Peyer's patch (tissue), 4 donors: Measurements from ENCODE around the gene PPP4R3A. TPM values are rescaled to one million over a fixed set of nuclear protein-coding genes. Genes with fewer than 3 reads are reported as not detected.

Experiments used
- DNase-seq, 3 donors: peaks; one replicate each; pipeline ENCODE4 v3.0.0-alpha.2; 2017 to 2019
- H3K27ac ChIP-seq, 4 donors: fragments of 200-600 bp; sonication (generic); one replicate each; pipeline ENCODE4 v1.5.1; 2016 to 2019
- H3K27me3 ChIP-seq, 2 donors: fragments of 200-600 bp; sonication (generic); one replicate each; pipeline ENCODE4 v1.5.1; 2019
- H3K36me3 ChIP-seq, 3 donors: fragments of 200-600 bp; sonication (generic); one replicate each; pipeline ENCODE4 v1.5.1; 2016 to 2019
- H3K4me1 ChIP-seq, 4 donors: fragments of 200-600 bp; sonication (generic); one replicate each; pipeline ENCODE4 v1.5.1; 2016 to 2019
- H3K4me3 ChIP-seq, 4 donors: fragments of 200-600 bp; sonication (generic); 1 replicate in 3 of 4; 2 replicates in 1 of 4; pipeline ENCODE4 v1.5.1; 2016 to 2019; ENCODE audit warnings: mild to moderate bottlenecking in 1 of 4
- H3K9me3 ChIP-seq, 4 donors: fragments of 200-600 bp; sonication (generic); one replicate each; pipeline ENCODE4 v1.5.1; 2016 to 2019; ENCODE audit warnings: mild to moderate bottlenecking in 1 of 4
- CTCF ChIP-seq, 6 experiments: fragments of 450-650 bp in 4 of 6; fragments of 200-600 bp in 2 of 6; sonication (generic) in 1 of 6; IDR thresholded peaks; one replicate each; pipeline ENCODE4 v1.5.1; 2017 to 2019; ENCODE audit warnings: antibody characterized with exemption in 6 of 6, mild to moderate bottlenecking in 3 of 6, moderate library complexity in 1 of 6
- POLR2A ChIP-seq, 2 donors: fragments of 450-650 bp; IDR thresholded peaks; one replicate each; pipeline ENCODE4 v1.5.1; 2017; ENCODE audit warnings: antibody characterized with exemption in 2 of 2, mild to moderate bottlenecking in 2 of 2, moderate library complexity in 2 of 2
- total RNA-seq, 4 donors: library from RNA; depleted of rRNA; stranded (reverse); fragments of >200 nt; gene quantifications; one replicate each; pipeline ENCODE4 v1.1.0, GENCODE V29; 2016

Gene PPP4R3A
- total RNA-seq: 100 to 1,000 TPM; 103 to 194 (median 116) TPM

GRCh38 chr14:91510171-91511042 lies at the start of gene PPP4R3A:
Gene PPP4R3A (minus strand): TSS chr14:91510310. CDS start chr14:91509647, 663 bp downstream.
- Histone ChIP-seq H3K27me3 (no peaks in the 10 kb centered on the region), H3K9me3 (no peaks in the 10 kb centered on the region), H3K27ac (peak within 1 kb of the TSS; percentile 96 to 100 (median 98)), H3K36me3 (peaks cover 0 to 9% (median 0%) of the 10 kb centered on the region in 3 donors), H3K4me3 (peak within 1 kb of the TSS; percentile 75 to 97 (median 96)), H3K4me1 (peaks cover 0 to 8% (median 0%) of the 10 kb centered on the region in 4 donors)
- TF ChIP-seq CTCF (IDR thresholded peaks at IDR 0.05) (no peak), POLR2A (IDR thresholded peaks at IDR 0.05) (peak; percentile 89 to 92)
- DNase-seq: peak; percentile 90 to 98 (median 97)

GRCh38 chr14:91555531-91555930 lies 45.4 kb upstream of the PPP4R3A start:
- no peak for DNase-seq
- no peak overlapping the region for H3K4me3 ChIP-seq
- H3K27ac ChIP-seq: no peak overlapping the region
- no peaks in the 10 kb centered on the region for H3K36me3 ChIP-seq
- peaks cover 0 to 5% (median 0%) of the 10 kb centered on the region in 4 donors for H3K4me1 ChIP-seq
- H3K27me3 ChIP-seq: no peaks in the 10 kb centered on the region
- TF ChIP-seq POLR2A (IDR thresholded peaks at IDR 0.05) (no peak), CTCF (IDR thresholded peaks at IDR 0.05) (no peak)
- H3K9me3 ChIP-seq: no peaks in the 10 kb centered on the region

GRCh38 chr14:91554535-91555332 lies 44.6 kb upstream of the PPP4R3A start:
- Histone ChIP-seq H3K4me3 (no peak overlapping the region), H3K9me3 (no peaks in the 10 kb centered on the region), H3K36me3 (no peaks in the 10 kb centered on the region), H3K27me3 (no peaks in the 10 kb centered on the region), H3K4me1 (peaks cover 0 to 5% (median 0%) of the 10 kb centered on the region in 4 donors), H3K27ac (no peak overlapping the region)
- peak in 2 of 3 donors; percentile 87 for DNase-seq
- TF ChIP-seq POLR2A (IDR thresholded peaks at IDR 0.05) (no peak), CTCF (IDR thresholded peaks at IDR 0.05) (peak in 3 of 6 experiments; percentile 34 to 43 (median 38))

- TF ChIP-seq POLR2A (IDR thresholded peaks at IDR 0.05) (no peak), CTCF (IDR thresholded peaks at IDR 0.05) (no peak)
- no peak overlapping the region for H3K27ac ChIP-seq
- H3K27me3 ChIP-seq: no peaks in the 10 kb centered on the region
- H3K36me3 ChIP-seq: no peaks in the 10 kb centered on the region
- no peak overlapping the region for H3K4me3 ChIP-seq
- no peaks in the 10 kb centered on the region for H3K4me1 ChIP-seq
- H3K9me3 ChIP-seq: no peaks in the 10 kb centered on the region
- DNase-seq: no peak
Observed at GRCh38 chr14:91548108-91548507, 38.0 kb upstream of the PPP4R3A start.

GRCh38 chr14:91545946-91546716 lies 36.0 kb upstream of the PPP4R3A start:
- no peak for TF ChIP-seq CTCF (IDR thresholded peaks at IDR 0.05)
- no peak for TF ChIP-seq POLR2A (IDR thresholded peaks at IDR 0.05)
- Histone ChIP-seq H3K4me3 (no peak overlapping the region), H3K4me1 (no peaks in the 10 kb centered on the region), H3K27me3 (no peaks in the 10 kb centered on the region), H3K36me3 (no peaks in the 10 kb centered on the region), H3K27ac (no peak overlapping the region), H3K9me3 (no peaks in the 10 kb centered on the region)
- DNase-seq: no peak
